Stimulated activated CD4-positive, alpha-beta T cell treated with anti-CD3 and anti-CD28 coated beads, Interleukin-12 subunit alpha, Interleukin-12 subunit beta, amount 100 ng/mL, for 48 hours (primary cell): ENCODE results near the gene APOC1.
A peak's percentile ranks its signal among the peaks of the same experiment; 100 is the strongest.
"Not testable (repeated sequence)": the region's sequence is repeated elsewhere in the genome, so short reads cannot be mapped to it uniquely, and the experiment has no call there.

Source experiments
- DNase-seq, 3 donors: peaks; one replicate each; pipeline ENCODE4 v3.0.0-alpha.2; 2020; ENCODE audit warnings: low read depth in 2 of 3, low spot score in 1 of 3

The APOC1 gene

GRCh38 chr19:44914433-44915206 is at the start of gene APOC1:
APOC1 (plus strand) TSS chr19:44914608; CDS start chr19:44914892, 284 bp downstream.
- peak; percentile 66 to 75 (median 74) for DNase-seq

DNA sequence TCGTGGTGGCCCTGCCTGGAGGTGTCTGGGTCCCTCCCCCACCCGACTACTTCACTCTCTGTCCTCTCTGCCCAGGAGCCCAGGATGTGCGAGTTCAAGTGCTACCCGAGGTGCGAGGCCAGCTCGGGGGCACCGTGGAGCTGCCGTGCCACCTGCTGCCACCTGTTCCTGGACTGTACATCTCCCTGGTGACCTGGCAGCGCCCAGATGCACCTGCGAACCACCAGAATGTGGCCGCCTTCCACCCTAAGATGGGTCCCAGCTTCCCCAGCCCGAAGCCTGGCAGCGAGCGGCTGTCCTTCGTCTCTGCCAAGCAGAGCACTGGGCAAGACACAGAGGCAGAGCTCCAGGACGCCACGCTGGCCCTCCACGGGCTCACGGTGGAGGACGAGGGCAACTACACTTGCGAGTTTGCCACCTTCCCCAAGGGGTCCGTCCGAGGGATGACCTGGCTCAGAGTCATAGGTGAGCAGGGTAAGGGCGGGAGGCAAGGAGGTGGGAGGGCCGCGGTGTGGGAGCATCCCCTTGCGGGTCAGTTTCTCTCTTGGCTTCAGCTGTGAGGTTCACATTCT is 49.1 kb upstream of the APOC1 start:
- DNase-seq, result no peak

DNA sequence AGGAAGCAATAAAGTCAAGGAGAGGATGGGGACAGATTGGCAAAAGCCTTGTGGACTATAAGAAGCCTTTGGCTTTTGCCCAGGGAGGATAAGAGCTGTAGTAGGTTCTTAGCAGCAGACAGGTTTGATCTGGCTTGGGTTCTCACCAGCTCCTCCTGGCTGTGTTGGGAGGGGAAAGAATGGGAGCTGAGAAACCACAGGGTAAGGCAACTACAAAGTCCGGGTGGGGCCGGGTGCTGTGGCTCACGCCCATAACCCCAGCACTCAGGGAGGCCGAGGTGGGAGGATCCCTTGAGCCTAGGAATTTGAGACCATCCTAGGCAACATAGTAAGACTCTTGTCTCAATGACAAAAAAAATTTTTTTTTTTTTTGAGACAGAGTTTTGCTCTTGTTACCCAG is 47.7 kb upstream of the APOC1 start:
- DNase-seq, result no peak

DNA sequence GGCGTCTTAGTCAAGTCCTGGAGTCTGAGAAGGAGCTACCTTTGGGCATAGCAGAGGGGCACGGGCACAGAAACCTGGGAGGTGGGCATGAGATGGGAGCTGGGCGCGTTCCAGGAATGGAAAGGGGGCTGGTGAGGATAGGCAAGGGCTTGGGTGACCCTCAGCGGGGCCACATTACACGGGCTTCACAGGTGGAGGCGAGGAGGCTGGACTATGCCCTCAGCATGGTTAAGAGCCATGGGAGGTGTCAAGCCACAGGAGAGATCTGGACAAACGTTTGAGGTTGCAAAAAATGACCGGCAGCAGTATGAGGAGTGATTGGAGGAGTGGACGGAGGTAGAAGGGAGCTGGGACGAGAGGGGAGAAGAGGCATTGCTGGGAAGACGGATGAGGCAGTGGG is 46.8 kb upstream of the APOC1 start:
- DNase-seq, result no peak

DNA sequence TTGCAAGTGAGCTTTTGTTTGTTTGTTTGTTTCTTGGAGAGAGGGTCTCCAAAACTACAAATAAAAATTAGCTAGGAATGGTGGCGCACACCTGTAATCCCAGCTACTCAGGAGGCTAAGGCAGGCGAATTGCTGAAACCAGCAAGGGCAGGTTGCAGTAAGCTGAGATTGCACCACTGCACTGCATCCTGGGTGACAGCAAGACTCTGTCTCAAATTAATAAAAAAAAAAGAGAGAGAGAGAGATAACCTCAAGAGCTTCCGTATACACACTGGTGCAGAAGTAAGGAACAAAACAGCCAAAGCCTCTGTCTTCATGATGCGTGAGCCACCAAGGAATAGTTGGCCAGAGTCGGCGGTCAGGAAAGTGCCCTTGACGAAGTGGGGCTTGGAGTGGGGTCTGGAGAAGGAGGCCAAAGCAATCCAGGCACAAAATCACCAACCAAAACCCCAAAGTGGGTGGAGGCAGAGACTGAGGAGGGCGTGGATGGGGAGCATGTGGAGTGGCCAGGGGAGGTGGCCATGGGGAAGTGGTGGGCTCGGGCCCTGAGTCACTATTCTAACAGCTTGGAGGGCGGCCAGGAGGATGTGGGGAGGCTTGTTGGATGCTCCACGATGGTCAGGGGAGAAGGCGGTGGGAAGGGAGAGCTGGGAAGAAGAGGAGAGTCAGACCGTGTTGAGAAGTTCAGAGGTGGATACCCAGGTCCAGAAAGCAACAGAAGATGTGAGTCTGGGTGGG is 44.5 kb upstream of the APOC1 start:
- DNase-seq, result no peak

DNA sequence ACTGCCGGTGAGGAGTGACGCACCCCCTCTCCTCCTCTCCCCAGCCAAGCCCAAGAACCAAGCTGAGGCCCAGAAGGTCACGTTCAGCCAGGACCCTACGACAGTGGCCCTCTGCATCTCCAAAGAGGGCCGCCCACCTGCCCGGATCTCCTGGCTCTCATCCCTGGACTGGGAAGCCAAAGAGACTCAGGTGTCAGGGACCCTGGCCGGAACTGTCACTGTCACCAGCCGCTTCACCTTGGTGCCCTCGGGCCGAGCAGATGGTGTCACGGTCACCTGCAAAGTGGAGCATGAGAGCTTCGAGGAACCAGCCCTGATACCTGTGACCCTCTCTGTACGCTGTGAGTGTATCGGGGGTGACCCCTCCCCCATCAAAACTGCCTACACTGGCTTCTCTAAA is 42.6 kb upstream of the APOC1 start:
- no peak for DNase-seq

GRCh38 chr19:44872661-44873060 is 41.7 kb upstream of the APOC1 start:
- no peak for DNase-seq

GRCh38 chr19:44874317-44874716 is 40.1 kb upstream of the APOC1 start:
- no peak for DNase-seq

- DNase-seq, result no peak
These were observed 38.5 kb upstream of the APOC1 start for GRCh38 chr19:44875666-44876451.

DNA sequence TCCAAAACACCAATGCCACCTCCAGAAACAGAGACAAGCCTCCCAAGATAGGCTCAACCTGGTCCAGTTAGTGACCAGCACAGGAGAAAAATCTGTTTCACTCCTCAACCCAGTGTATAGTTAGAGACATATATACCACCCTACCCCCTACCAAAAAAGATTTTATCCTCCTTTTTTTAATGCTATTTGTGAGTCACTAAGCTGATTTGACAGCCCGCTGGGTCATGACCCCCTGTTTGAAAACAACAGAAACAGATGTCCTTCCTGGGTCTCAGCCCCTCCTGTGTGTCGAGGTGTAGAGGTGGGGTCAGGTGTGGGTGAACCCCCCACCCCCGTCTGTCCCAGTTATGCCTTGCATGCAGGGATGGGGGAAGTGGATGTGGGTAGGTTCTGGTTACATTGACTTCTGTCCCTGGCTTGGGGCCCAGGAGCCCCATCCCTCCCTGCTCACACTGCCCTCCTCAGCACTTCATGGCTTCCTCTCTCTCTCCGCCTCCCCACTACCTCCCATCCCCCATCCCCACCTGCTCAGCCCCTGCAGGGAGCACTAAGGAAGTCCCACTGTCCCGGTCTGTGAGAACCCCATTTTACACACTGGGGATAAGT is 37.4 kb upstream of the APOC1 start:
- DNase-seq, result no peak

- no peak for DNase-seq
These were observed 36.1 kb upstream of the APOC1 start for GRCh38 chr19:44878120-44878865.

- no peak for DNase-seq
These were observed 34.9 kb upstream of the APOC1 start for GRCh38 chr19:44879309-44880065.

DNA sequence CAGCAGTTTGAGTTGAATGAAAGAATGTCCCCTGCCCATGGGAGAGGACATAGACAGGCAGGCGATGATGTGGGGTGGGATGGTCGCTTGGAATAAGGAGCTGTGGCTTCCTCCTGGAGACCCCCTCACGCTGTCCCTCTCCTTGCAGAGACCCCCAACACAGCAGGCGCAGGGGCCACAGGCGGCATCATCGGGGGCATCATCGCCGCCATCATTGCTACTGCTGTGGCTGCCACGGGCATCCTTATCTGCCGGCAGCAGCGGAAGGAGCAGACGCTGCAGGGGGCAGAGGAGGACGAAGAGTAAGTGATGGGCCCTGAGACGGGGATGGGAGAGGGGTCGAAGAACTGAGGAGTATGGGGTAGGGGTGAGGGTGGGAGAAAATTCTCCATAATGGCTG is 32.3 kb upstream of the APOC1 start:
- no peak for DNase-seq

DNA sequence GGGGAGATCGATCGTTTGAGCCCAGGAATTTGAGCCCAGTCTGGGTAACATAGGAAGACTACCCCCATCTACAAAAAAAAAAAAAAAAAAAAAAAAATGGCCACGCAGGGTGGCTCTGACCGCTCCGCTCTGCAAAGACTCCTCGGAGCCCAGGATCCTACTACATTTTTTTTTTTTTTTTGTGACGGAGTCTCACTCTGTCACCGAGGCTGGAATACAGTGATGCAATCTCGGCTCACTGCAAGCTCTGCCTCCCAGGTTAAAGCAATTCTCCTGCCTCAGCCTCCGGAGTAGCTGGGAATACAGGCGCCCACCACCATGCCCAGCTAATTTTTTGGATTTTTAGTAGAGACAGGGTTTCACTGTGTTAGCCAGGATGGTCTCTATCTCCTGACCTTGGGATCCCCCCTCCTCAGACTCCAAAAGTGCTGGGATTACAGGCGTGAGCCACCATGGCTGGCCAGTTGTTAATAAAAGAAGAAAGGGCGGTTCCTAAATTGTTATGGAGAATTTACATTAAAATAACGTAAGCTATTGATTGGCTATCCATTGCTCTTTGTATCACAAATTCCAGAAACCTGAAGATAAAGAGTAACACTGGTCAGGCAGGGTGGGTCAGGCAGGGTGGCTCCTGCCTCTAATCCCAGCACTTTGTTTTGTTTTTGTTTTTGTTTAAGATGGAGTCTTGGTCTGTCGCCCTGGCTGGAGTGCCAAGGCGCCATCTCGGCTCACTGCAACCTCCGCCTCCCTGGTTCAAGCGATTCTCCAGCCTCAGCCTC is 31.6 kb upstream of the APOC1 start:
- DNase-seq, result not testable (repeated sequence)

DNA sequence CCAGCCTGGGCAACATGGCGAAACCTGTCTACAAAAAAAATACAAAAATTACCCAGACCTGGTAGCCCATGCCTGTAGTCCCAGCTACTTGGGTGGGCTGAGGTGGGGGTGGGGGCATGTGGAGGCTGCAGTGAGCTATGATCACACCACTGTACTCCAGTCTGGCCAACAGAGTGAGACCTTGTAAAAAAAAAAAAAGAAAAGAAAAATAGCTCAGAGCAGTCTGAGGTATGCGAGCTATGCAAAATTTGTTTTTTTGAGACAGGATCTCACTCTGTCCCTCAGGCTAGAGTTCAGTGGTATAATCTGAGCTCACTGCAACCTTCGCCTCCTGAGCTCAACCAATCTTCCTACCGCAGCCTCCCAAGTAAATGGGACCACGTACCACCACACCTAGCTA is 30.5 kb upstream of the APOC1 start:
- DNase-seq, result no peak

DNA sequence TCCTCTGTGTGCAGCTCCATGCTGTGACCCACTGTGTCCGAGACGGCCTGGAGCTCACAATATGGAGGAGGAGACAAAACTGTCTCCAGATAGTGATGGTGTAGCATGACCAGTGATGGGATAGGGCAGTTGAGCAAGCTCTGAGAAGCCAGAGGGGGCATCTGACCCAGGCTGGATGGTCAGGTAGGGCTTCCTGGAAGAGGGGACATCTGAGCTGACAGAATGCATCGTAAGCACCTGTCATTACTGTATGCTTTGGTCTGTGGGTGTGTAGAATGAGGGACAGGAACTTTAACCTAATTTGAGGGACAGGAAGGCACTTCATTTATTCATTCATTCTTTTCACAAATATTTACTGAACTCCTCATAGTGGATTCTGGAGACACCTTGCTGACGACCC is 29.8 kb upstream of the APOC1 start:
- no peak for DNase-seq

GRCh38 chr19:44886141-44886540 is 28.3 kb upstream of the APOC1 start:
- DNase-seq, result no peak

DNA sequence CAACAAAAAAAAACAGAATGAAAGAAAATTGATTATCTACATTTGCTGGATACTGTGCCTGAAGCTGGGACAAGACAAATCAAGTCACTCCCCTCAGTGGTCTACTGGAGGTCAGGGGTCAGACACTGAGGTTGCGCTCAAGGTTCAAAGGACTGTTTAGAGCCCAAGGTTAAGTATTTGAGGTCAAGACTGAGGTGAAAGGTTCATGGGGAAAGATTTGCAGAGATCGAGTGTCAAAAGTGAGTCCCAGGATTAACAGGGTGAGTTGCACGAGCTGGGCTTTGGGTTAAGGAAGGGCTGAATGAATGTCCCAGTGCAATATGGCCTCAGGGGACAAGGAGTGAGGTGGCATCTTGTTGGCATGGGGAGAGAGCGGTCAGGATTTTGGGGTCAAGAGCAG is 26.8 kb upstream of the APOC1 start:
- DNase-seq, result no peak

DNA sequence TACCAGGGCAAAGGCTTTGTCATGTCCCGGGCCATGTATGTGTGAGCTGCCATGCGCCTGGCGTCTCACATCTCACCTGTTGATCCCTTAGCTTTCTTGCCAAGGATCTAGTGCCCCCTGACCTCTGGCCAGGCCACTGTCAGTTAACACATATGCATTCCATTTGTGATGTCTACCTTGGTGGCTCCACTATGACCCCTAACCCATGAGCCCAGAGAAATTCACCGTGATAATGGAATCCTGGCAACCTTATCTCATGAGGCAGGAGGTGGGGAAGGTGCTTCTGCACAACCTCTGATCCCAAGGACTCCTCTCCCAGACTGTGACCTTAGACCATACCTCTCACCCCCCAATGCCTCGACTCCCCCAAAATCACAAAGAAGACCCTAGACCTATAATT is 26.1 kb upstream of the APOC1 start:
- DNase-seq, result not testable (repeated sequence)
